Gastrocnemius medialis (tissue), 4 donors: ENCODE measurements around the gene CENPU.

Experiments
- CTCF ChIP-seq, 5 experiments: fragments of 450-650 bp in 3 of 5; fragments of 200-600 bp in 2 of 5; sonication (generic) in 2 of 5; IDR thresholded peaks in 4 of 5; conservative IDR thresholded peaks in 1 of 5; 1 replicate in 4 of 5; 2 replicates in 1 of 5; pipeline ENCODE4 v1.5.1; 2016 to 2019; ENCODE audit warnings: antibody characterized with exemption in 5 of 5, mild to moderate bottlenecking in 3 of 5, moderate library complexity in 3 of 5
- POLR2A ChIP-seq, 2 donors: fragments of 450-650 bp; IDR thresholded peaks; one replicate each; pipeline ENCODE4 v1.6.1; 2017; ENCODE audit warnings: antibody characterized with exemption in 2 of 2, mild to moderate bottlenecking in 2 of 2, moderate library complexity in 2 of 2

DNA sequence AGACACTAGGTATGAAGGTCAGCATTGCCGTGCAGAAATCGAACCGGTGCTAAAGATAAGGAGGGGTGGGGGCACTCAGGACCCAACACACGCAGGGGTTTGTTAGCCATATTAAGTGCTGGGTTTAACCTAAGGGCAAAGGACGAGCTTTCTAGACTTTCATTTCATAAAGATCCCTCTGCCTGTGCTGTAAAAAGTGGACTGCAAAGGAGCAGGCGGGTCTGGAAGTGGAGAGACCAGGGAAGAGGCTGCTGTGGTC is 85.9 kb downstream of the CENPU start:
- no peak for TF ChIP-seq CTCF (IDR thresholded peaks at IDR 0.05 in 4 of 5, conservative IDR thresholded peaks at IDR 0.05 in 1 of 5)
- TF ChIP-seq POLR2A (IDR thresholded peaks at IDR 0.05) = no peak
